SK-N-SH treated with all-trans-retinoic acid at 6 μM for 48 hours (cell line): ENCODE results near the gene RRP12.

Experiments used
- ATAC-seq: fragments of 200-7000 bp; cut with Tn5 transposase; 3 replicates; pipeline ENCODE4 v1.9.1; 2020; ENCODE audit warnings: mild to moderate bottlenecking, moderate library complexity
- ARNTL ChIP-seq: fragments of 450-650 bp; formaldehyde crosslinking; IDR thresholded peaks from 2 replicates; pipeline ENCODE4 v1.5.0; 2020; ENCODE audit warnings: low read depth, mild to moderate bottlenecking, moderate library complexity, borderline replicate concordance
- CREB5 ChIP-seq: fragments of 250-450 bp; sonication (Bioruptor Pico); IDR thresholded peaks from 2 replicates; pipeline ENCODE4 v1.5.1; 2020; ENCODE audit warnings: low read depth, mild to moderate bottlenecking, moderate library complexity
- CSRNP3 ChIP-seq: fragments of 250-450 bp; sonication (Bioruptor Pico); IDR thresholded peaks from 2 replicates; pipeline ENCODE4 v1.5.1; 2021; ENCODE audit warnings: mild to moderate bottlenecking, moderate library complexity
- ESRRG ChIP-seq: fragments of 250-450 bp; sonication (Bioruptor Pico); IDR thresholded peaks from 2 replicates; pipeline ENCODE4 v1.6.1; 2021; ENCODE audit warnings: mild to moderate bottlenecking
- GLIS3 ChIP-seq: fragments of 250-450 bp; sonication (Bioruptor Pico); IDR thresholded peaks from 2 replicates; pipeline ENCODE4 v1.5.0; 2020; ENCODE audit warnings: mild to moderate bottlenecking, moderate library complexity
- OSR1 ChIP-seq: fragments of 250-450 bp; sonication (Bioruptor Pico); IDR thresholded peaks from 2 replicates; pipeline ENCODE4 v1.8.0; 2022; ENCODE audit warnings: moderate library complexity, mild to moderate bottlenecking, inconsistent platforms
- PATZ1 ChIP-seq: fragments of 250-450 bp; sonication (Bioruptor Pico); IDR thresholded peaks from 2 replicates; pipeline ENCODE4 v1.8.0; 2020; ENCODE audit warnings: mild to moderate bottlenecking, moderate library complexity, borderline replicate concordance
- POU6F1 ChIP-seq: fragments of 250-450 bp; sonication (Bioruptor Pico); IDR thresholded peaks from 2 replicates; pipeline ENCODE4 v1.8.0; 2021; ENCODE audit warnings: low read depth, mild to moderate bottlenecking, moderate library complexity, borderline replicate concordance
- PPARA ChIP-seq: fragments of 250-450 bp; sonication (Bioruptor Pico); IDR thresholded peaks from 2 replicates; pipeline ENCODE4 v1.5.0; 2020; ENCODE audit warnings: mild to moderate bottlenecking, borderline replicate concordance
- RARB ChIP-seq: fragments of 250-450 bp; sonication (Bioruptor Pico); IDR thresholded peaks from 2 replicates; pipeline ENCODE4 v1.8.0; 2021; ENCODE audit warnings: mild to moderate bottlenecking, moderate library complexity
- SNAI2 ChIP-seq: fragments of 250-450 bp; sonication (Bioruptor Pico); IDR thresholded peaks from 2 replicates; pipeline ENCODE4 v1.5.0; 2020; ENCODE audit warnings: mild to moderate bottlenecking, moderate library complexity
- TCF4 ChIP-seq: fragments of 250-450 bp; sonication (Bioruptor Pico); IDR thresholded peaks from 2 replicates; pipeline ENCODE4 v1.8.0; 2021; ENCODE audit warnings: mild to moderate bottlenecking, moderate library complexity, borderline replicate concordance
- TSHZ2 ChIP-seq: fragments of 250-450 bp; sonication (Bioruptor Pico); IDR thresholded peaks from 2 replicates; pipeline ENCODE4 v1.5.0; 2020; ENCODE audit warnings: mild to moderate bottlenecking, moderate library complexity
- ZC3H10 ChIP-seq: fragments of 250-450 bp; sonication (Bioruptor Pico); IDR thresholded peaks from 2 replicates; pipeline ENCODE4 v1.5.1; 2021; ENCODE audit warnings: mild to moderate bottlenecking, moderate library complexity
- ZFP3 ChIP-seq: fragments of 250-450 bp; sonication (Bioruptor Pico); IDR thresholded peaks from 2 replicates; pipeline ENCODE4 v1.5.0; 2020; ENCODE audit warnings: mild to moderate bottlenecking, moderate library complexity
- ZFP30 ChIP-seq: fragments of 450-650 bp; formaldehyde crosslinking; IDR thresholded peaks from 2 replicates; pipeline ENCODE4 v1.5.0; 2022; ENCODE audit warnings: mild to moderate bottlenecking, moderate library complexity
- ZNF565 ChIP-seq: fragments of 450-650 bp; formaldehyde crosslinking; conservative IDR thresholded peaks from 2 replicates; pipeline ENCODE4 v1.5.0; 2020; ENCODE audit warnings: low read depth, mild to moderate bottlenecking, moderate library complexity
- ZNF8 ChIP-seq: fragments of 450-650 bp; formaldehyde crosslinking; IDR thresholded peaks from 2 replicates; pipeline ENCODE4 v1.5.0; 2020; ENCODE audit warnings: mild to moderate bottlenecking, moderate library complexity

Gene RRP12

GRCh38 chr10:97416565-97416964 lies 15.4 kb upstream of the RRP12 start:
- TF ChIP-seq TSHZ2 (CRISPR knock-in tag) (no peak), TCF4 (CRISPR knock-in tag) (no peak), ZNF8 (CRISPR knock-in tag) (no peak), POU6F1 (CRISPR knock-in tag) (no peak), OSR1 (no peak), PATZ1 (CRISPR knock-in tag) (no peak), ZFP3 (CRISPR knock-in tag) (no peak), ARNTL (CRISPR knock-in tag) (no peak), ESRRG (no peak), ZC3H10 (CRISPR knock-in tag) (no peak), SNAI2 (CRISPR knock-in tag) (no peak), GLIS3 (CRISPR knock-in tag) (no peak), PPARA (no peak), CSRNP3 (CRISPR knock-in tag) (no peak), RARB (CRISPR knock-in tag) (no peak)
- TF ChIP-seq, all 23 proteins: peak for 0

GRCh38 chr10:97412891-97413304 lies 11.8 kb upstream of the RRP12 start:
- no peak for TF ChIP-seq ARNTL (CRISPR knock-in tag)
- TF ChIP-seq SNAI2 (CRISPR knock-in tag): no peak
- no peak for TF ChIP-seq PPARA
- TF ChIP-seq ZFP3 (CRISPR knock-in tag): no peak
- no peak for ATAC-seq

More at GRCh38 chr10:97416565-97416964, 15.4 kb upstream of the RRP12 start:
- ATAC-seq: no peak

- no peak for ATAC-seq
- no peak for TF ChIP-seq ZNF8 (CRISPR knock-in tag)
- no peak for TF ChIP-seq POU6F1 (CRISPR knock-in tag)
- TF ChIP-seq PATZ1 (CRISPR knock-in tag): no peak
- TF ChIP-seq TSHZ2 (CRISPR knock-in tag): no peak
- TF ChIP-seq CSRNP3 (CRISPR knock-in tag): no peak
- no peak for TF ChIP-seq ARNTL (CRISPR knock-in tag)
- no peak for TF ChIP-seq ZFP3 (CRISPR knock-in tag)
- no peak for TF ChIP-seq CREB5 (CRISPR knock-in tag)
- TF ChIP-seq SNAI2 (CRISPR knock-in tag): no peak
- no peak for TF ChIP-seq ZFP30
- TF ChIP-seq GLIS3 (CRISPR knock-in tag): no peak
- TF ChIP-seq PPARA: no peak
- TF ChIP-seq ZNF565: no peak
Observed at GRCh38 chr10:97411406-97411805, 10.3 kb upstream of the RRP12 start.
